Measurements from ENCODE around the gene SNAPC4. TPM values are rescaled to one million over a fixed set of nuclear protein-coding genes. Genes with fewer than 3 reads are reported as not detected.

Gene SNAPC4
- total RNA-seq, 2 donors from 2014 or later: 18.0 to 18.7 TPM

- no peak overlapping the region for H3K27ac Mint-ChIP-seq
Observed at GRCh38 chr9:136393531-136393930, 6.4 kb downstream of the SNAPC4 start.

DNA sequence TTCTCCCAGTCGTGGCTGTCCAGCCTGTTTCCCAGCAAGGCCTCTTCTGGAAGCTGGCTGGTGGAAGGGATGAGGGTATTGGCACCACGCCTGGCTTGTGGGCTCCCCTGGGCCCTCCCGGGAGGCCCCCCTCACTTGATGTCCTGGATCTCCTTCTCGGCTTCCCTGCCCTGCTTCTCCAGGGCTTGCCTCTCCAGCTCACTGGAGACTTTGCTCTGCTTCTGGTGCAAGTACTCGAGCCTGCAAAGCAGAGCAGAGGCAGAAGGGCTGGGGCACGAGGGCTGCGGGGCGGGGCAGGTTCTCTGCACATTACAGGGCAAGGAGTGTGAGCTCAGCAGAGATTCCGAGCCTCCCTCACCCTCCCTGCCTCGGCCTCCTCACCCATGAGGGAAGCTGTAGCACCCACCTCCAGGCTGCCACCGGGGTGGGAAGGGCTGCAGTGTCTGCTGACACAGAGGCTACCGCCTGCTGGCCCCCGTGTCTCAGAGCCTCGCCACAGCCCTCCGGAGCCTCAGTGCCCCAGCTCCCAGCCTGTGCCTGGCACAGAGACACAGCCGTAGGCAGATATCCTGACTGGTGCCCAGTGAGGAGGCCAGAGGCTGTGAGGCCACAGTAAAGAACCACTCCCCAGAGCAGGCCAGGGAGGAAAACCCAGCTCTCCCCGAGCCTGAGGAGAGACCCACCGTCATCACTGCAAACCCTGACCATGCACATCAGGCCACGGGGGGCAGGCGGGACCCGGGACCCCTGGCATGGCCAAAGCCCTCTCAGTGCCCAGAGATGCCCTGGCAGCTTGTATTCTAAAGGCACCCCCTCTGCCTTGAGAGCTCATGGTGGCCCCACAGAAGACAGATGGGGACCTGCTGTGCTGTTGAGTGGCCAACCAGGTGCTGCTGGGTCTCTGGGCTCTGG, 7.2 kb downstream of the SNAPC4 start:
- DNase-seq: no peak
- Mint-ChIP-seq H3K4me1 (no peaks in the 10 kb centered on the region), H3K27ac (no peak overlapping the region), H3K9me3 (no peaks in the 10 kb centered on the region), H3K36me3 (ENCODE audit: low read depth) (peaks cover 61% of the 10 kb centered on the region), H3K27me3 (ENCODE audit: insufficient read depth) (no peaks in the 10 kb centered on the region), H3K4me3 (no peak overlapping the region)
- Histone ChIP-seq H3K27me3 (ENCODE audit: control insufficient read depth, insufficient read depth, low read length, poor library complexity, severe bottlenecking) (no peaks in the 10 kb centered on the region), H3K4me3 (ENCODE audit: low read length) (no peak overlapping the region), H3K9me3 (ENCODE audit: control insufficient read depth, low read length) (no peaks in the 10 kb centered on the region), H3K9ac (ENCODE audit: extremely low read depth, low read length, poor library complexity, severe bottlenecking) (no peak overlapping the region), H3K27ac (ENCODE audit: low read depth, low read length) (no peak overlapping the region), H3K36me3 (ENCODE audit: control insufficient read depth, insufficient read depth, low read length) (peaks cover 88% of the 10 kb centered on the region), H3K4me1 (ENCODE audit: control insufficient read depth, insufficient read depth, low read length) (no peaks in the 10 kb centered on the region)
- no peak for TF ChIP-seq CTCF (conservative IDR thresholded peaks at IDR 0.05)
- 90 to 98% methylated on average over 11 to 21 of the region's 21 CpGs for WGBS, 2 experiments (ENCODE audit: insufficient coverage in 1 of 2, insufficient read length in 1 of 2)

More at GRCh38 chr9:136393531-136393930, 6.4 kb downstream of the SNAPC4 start:
- Mint-ChIP-seq H3K27me3 (ENCODE audit: insufficient read depth) (no peaks in the 10 kb centered on the region), H3K4me1 (no peaks in the 10 kb centered on the region), H3K36me3 (ENCODE audit: low read depth) (peaks cover 57% of the 10 kb centered on the region), H3K9me3 (no peaks in the 10 kb centered on the region), H3K4me3 (no peak overlapping the region)
- TF ChIP-seq CTCF (conservative IDR thresholded peaks at IDR 0.05): no peak
- Histone ChIP-seq H3K27ac (ENCODE audit: low read depth, low read length) (no peak overlapping the region), H3K9me3 (ENCODE audit: control insufficient read depth, low read length) (no peaks in the 10 kb centered on the region), H3K4me1 (ENCODE audit: control insufficient read depth, insufficient read depth, low read length) (peaks cover 3% of the 10 kb centered on the region), H3K4me3 (ENCODE audit: low read length) (no peak overlapping the region), H3K27me3 (ENCODE audit: control insufficient read depth, insufficient read depth, low read length, poor library complexity, severe bottlenecking) (no peaks in the 10 kb centered on the region), H3K9ac (ENCODE audit: extremely low read depth, low read length, poor library complexity, severe bottlenecking) (no peak overlapping the region), H3K36me3 (ENCODE audit: control insufficient read depth, insufficient read depth, low read length) (peaks cover 89% of the 10 kb centered on the region)
- WGBS, 2 experiments (ENCODE audit: insufficient coverage in 1 of 2, insufficient read length in 1 of 2): 95 to 98% methylated on average over 9 to 17 of the region's 17 CpGs
- no peak for DNase-seq

GRCh38 chr9:136391737-136392537, 8.0 kb downstream of the SNAPC4 start:
- no peak for TF ChIP-seq CTCF (conservative IDR thresholded peaks at IDR 0.05)
- H3K4me3 ChIP-seq (ENCODE audit: low read length): no peak overlapping the region
- H3K36me3 ChIP-seq (ENCODE audit: control insufficient read depth, insufficient read depth, low read length): peaks cover 91% of the 10 kb centered on the region
- H3K9me3 ChIP-seq (ENCODE audit: control insufficient read depth, low read length): no peaks in the 10 kb centered on the region
- no peaks in the 10 kb centered on the region for H3K27me3 ChIP-seq (ENCODE audit: control insufficient read depth, insufficient read depth, low read length, poor library complexity, severe bottlenecking)
- Mint-ChIP-seq H3K27me3 (ENCODE audit: insufficient read depth) (no peaks in the 10 kb centered on the region), H3K9me3 (no peaks in the 10 kb centered on the region), H3K36me3 (ENCODE audit: low read depth) (peaks cover 65% of the 10 kb centered on the region), H3K27ac (no peak overlapping the region), H3K4me1 (no peaks in the 10 kb centered on the region), H3K4me3 (no peak overlapping the region)
- H3K9ac ChIP-seq (ENCODE audit: extremely low read depth, low read length, poor library complexity, severe bottlenecking): no peak overlapping the region
- WGBS, 2 experiments (ENCODE audit: insufficient coverage in 1 of 2, insufficient read length in 1 of 2): 95 to 96% methylated on average over 24 to 28 of the region's 28 CpGs
- no peaks in the 10 kb centered on the region for H3K4me1 ChIP-seq (ENCODE audit: control insufficient read depth, insufficient read depth, low read length)
- DNase-seq: no peak
- no peak overlapping the region for H3K27ac ChIP-seq (ENCODE audit: low read depth, low read length)

All from endodermal cell (in vitro differentiated cells).